Left lung (tissue), 10 donors: ENCODE measurements around the gene IFIT2. TPM values are rescaled to one million over a fixed set of nuclear protein-coding genes. Genes with fewer than 3 reads are reported as not detected.

Experiments
- ATAC-seq: fragments of 200-7000 bp; cut with Tn5 transposase; one replicate; pipeline ENCODE4 v1.9.1; 2020; ENCODE audit warnings: moderate library complexity
- DNase-seq, 4 donors: peaks; one replicate each; pipeline ENCODE4 v3.0.0-alpha.2; 2013 to 2020
- H3K27ac ChIP-seq, 2 donors: fragments of 200-600 bp; sonication (generic) in 1 of 2; one replicate each; pipeline versions ENCODE4 v1.5.0 to v1.8.0; 2020 to 2021
- H3K27me3 ChIP-seq, 2 donors: fragments of 200-600 bp; sonication (generic) in 1 of 2; one replicate each; pipeline versions ENCODE4 v1.5.0 to v1.8.0; 2020 to 2021
- H3K36me3 ChIP-seq, 2 donors: fragments of 200-600 bp; sonication (generic) in 1 of 2; one replicate each; pipeline versions ENCODE4 v1.5.0 to v1.8.0; 2020 to 2021
- H3K4me1 ChIP-seq, 2 donors: fragments of 200-600 bp; one replicate each; pipeline ENCODE4 v1.8.0; 2021
- H3K4me3 ChIP-seq, 2 donors: fragments of 200-600 bp; sonication (generic) in 1 of 2; one replicate each; pipeline versions ENCODE4 v1.5.0 to v1.8.0; 2020 to 2021; ENCODE audit warnings: mild to moderate bottlenecking in 1 of 2
- H3K9me3 ChIP-seq, 2 donors: fragments of 200-600 bp; sonication (generic) in 1 of 2; one replicate each; pipeline versions ENCODE4 v1.5.0 to v1.8.0; 2020 to 2021
- CTCF ChIP-seq, 2 donors: fragments of 200-600 bp; sonication (generic) in 1 of 2; IDR thresholded peaks; one replicate each; pipeline versions ENCODE4 v1.5.0 to v1.8.0; 2021; ENCODE audit warnings: antibody characterized with exemption in 2 of 2
- intact Hi-C, 2 donors: fragments of 100-400 bp; cut with DNase I; formaldehyde crosslinking; loops; one replicate each; pipeline versions ENCODE4 v1.11.2 to v1.14.2; 2022
- polyA plus RNA-seq, 6 donors: library from polyadenylated mRNA; unstranded; fragments of 120-200 nt; gene quantifications; one replicate each; pipeline ENCODE4 v1.2.1, GENCODE V29; 2013; ENCODE audit not compliant: insufficient read length in 6 of 6
- total RNA-seq, 2 donors: library from RNA; stranded (reverse); fragmentation: NEBNext Ultra II Directional; extraction: Animal tissue kit (Norgen Biotek cat#: 25700); gene quantifications; one replicate each; pipeline ENCODE4 v1.2.1, GENCODE V29; 2021
- donor health status: DM: no; HTN: yes; CAD: no.
- donor health status: DM: no; HTN: no; CAD: no.

The IFIT2 gene
- total and polyA plus RNA-seq, 8 donors, result 9.4 to 26.1 (median 14.4) TPM

DNA sequence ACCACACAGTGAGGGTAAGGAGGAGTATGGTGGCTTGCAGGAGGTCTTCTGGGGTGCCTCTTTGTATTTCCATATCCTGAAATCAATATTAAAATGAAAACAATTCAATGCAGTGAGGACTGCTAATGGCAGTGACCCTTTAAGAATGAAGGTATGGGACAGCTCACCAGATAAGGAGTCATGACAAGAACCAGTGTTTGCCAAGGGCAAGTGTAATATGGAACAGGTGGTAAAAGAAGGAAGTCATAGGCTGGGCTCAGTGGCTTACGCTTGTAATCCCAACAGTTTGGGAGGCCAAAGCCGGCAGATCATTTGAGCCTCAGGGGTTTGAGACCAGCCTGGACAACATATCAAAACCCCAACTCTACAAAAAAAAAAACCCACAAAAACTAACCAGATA is 30.3 kb upstream of the IFIT2 start:
- no peak for TF ChIP-seq CTCF (IDR thresholded peaks at IDR 0.05)

GRCh38 chr10:89273680-89274079 is 28.2 kb upstream of the IFIT2 start:
- ATAC-seq (no peak), DNase-seq (no peak)
- Histone ChIP-seq H3K4me3 (no peak overlapping the region), H3K27ac (no peak overlapping the region), H3K36me3 (no peaks in the 10 kb centered on the region), H3K27me3 (no peaks in the 10 kb centered on the region), H3K9me3 (no peaks in the 10 kb centered on the region), H3K4me1 (peaks cover 18 to 24% of the 10 kb centered on the region in 2 donors)
- no peak for TF ChIP-seq CTCF (IDR thresholded peaks at IDR 0.05)
- intact Hi-C loops, result no loop called here

More for the DNA sequence above, 30.3 kb upstream of the IFIT2 start:
- H3K4me1 ChIP-seq, result peaks cover 5 to 9% of the 10 kb centered on the region in 2 donors
- ATAC-seq (no peak), DNase-seq (no peak)
- no peak overlapping the region for H3K27ac ChIP-seq
- intact Hi-C loops, result no loop called here
- H3K4me3 ChIP-seq, result no peak overlapping the region
- H3K27me3 ChIP-seq, result no peaks in the 10 kb centered on the region
- H3K9me3 ChIP-seq, result no peaks in the 10 kb centered on the region
- no peaks in the 10 kb centered on the region for H3K36me3 ChIP-seq

GRCh38 chr10:89274928-89275327 is 26.9 kb upstream of the IFIT2 start:
- peak overlapping the region; percentile 9 to 69 for H3K27ac ChIP-seq
- no peaks in the 10 kb centered on the region for H3K9me3 ChIP-seq
- H3K36me3 ChIP-seq, result no peaks in the 10 kb centered on the region
- intact Hi-C loops, result no loop called here
- no peak for TF ChIP-seq CTCF (IDR thresholded peaks at IDR 0.05)
- no peak overlapping the region for H3K4me3 ChIP-seq
- peaks cover 26 to 30% of the 10 kb centered on the region in 2 donors for H3K4me1 ChIP-seq
- no peak for DNase-seq
- H3K27me3 ChIP-seq, result no peaks in the 10 kb centered on the region
- ATAC-seq, result peak; percentile 28

- H3K27ac ChIP-seq, result peak overlapping the region; percentile 9 to 69
- H3K9me3 ChIP-seq, result no peaks in the 10 kb centered on the region
- no peak for TF ChIP-seq CTCF (IDR thresholded peaks at IDR 0.05)
- H3K27me3 ChIP-seq, result no peaks in the 10 kb centered on the region
- H3K4me3 ChIP-seq, result no peak overlapping the region
- intact Hi-C loops, result no loop called here
- peak in 2 of 4 donors; percentile 56 to 59 for DNase-seq
- H3K36me3 ChIP-seq, result no peaks in the 10 kb centered on the region
- ATAC-seq, result peak; percentile 72
- H3K4me1 ChIP-seq, result peaks cover 26 to 27% of the 10 kb centered on the region in 2 donors
These were observed 26.5 kb upstream of the IFIT2 start for GRCh38 chr10:89275383-89275782.

DNA sequence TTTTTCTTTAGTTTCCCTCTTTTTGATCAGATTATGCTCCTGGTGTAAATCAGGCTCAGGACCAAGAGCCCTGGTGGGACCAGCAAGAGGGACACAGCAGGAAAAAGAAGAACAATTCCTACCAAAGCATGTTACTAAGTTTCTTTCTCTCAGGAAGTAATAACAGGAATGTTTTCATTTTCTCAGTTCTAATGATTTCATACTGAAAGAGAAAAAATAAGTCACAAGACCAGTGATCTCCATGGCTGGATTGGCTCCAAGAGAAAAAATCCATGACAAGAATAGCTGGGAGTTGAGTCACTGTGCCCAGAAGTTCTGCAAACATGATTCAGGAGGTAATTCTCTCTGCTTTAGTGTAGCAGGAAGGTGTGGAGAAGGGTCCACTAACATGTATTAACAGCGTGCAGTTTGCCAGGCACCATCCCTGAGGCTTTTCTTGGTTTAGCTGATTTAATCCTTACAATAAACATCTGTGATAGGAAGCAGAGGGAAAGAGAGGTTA is 23.8 kb upstream of the IFIT2 start:
- TF ChIP-seq CTCF (IDR thresholded peaks at IDR 0.05), result no peak
- ATAC-seq, result peak; percentile 77

More for the DNA sequence above, 23.8 kb upstream of the IFIT2 start:
- Histone ChIP-seq H3K27me3 (no peaks in the 10 kb centered on the region), H3K4me1 (peaks cover 27 to 28% of the 10 kb centered on the region in 2 donors), H3K4me3 (no peak overlapping the region), H3K27ac (peak overlapping the region; percentile 76 to 88), H3K9me3 (no peaks in the 10 kb centered on the region), H3K36me3 (no peaks in the 10 kb centered on the region)
- intact Hi-C loops, result no loop called here
- DNase-seq, result peak in 1 of 4 donors; percentile 79
